GM20000 (cell line): ENCODE results near the gene CAT.

Source experiments
- DNase-seq: peaks from one replicate; pipeline ENCODE4 v3.0.0; 2012; ENCODE audit warnings: low spot score
- TF ChIP-seq, protein P1 (sequence below): IDR thresholded peaks from 2 replicates; pipeline ENCODE4 v1.5.1; 2012; ENCODE audit warnings: mild to moderate bottlenecking, control low read depth; ENCODE audit errors: extremely low read depth, missing control alignments

Gene CAT

DNA sequence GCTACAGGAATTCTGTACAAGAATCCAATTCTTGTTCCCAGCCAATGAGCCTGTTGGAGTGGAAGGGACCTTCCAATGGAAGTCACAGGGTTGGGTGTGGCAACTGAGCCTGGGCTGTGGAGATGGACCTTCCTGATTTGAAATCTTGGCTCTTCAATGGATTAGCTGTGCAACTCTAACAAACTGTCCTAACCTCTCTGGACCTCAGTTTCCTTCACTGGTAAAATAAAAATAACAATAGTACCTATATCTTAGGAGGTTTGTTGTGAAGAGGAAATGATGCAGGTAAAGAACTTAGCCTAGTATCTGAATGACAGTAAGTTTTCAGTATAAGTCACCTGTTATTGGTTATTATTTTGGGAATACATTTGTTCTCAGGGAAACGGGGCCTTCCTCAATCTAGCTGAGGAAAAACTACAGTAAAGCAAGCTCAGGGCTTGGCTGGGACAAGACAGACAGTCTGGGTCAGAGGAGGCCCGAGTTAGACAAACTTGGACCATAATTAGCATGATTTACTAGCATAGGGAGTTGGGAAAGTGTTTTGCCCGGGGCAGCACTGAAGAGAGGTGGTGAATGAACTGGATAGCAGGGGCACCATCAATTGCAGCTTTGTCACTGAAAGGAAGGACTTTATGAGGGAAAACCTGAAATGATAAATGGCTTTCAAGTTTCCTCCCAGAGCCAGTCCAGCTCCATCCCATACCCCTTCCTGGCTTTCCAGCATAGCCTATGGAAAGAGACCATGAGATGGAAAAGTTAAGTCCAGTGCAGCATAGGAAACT is 61.2 kb downstream of the CAT start:
- no peak for DNase-seq
- TF ChIP-seq, protein P1, sequence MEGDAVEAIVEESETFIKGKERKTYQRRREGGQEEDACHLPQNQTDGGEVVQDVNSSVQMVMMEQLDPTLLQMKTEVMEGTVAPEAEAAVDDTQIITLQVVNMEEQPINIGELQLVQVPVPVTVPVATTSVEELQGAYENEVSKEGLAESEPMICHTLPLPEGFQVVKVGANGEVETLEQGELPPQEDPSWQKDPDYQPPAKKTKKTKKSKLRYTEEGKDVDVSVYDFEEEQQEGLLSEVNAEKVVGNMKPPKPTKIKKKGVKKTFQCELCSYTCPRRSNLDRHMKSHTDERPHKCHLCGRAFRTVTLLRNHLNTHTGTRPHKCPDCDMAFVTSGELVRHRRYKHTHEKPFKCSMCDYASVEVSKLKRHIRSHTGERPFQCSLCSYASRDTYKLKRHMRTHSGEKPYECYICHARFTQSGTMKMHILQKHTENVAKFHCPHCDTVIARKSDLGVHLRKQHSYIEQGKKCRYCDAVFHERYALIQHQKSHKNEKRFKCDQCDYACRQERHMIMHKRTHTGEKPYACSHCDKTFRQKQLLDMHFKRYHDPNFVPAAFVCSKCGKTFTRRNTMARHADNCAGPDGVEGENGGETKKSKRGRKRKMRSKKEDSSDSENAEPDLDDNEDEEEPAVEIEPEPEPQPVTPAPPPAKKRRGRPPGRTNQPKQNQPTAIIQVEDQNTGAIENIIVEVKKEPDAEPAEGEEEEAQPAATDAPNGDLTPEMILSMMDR: no peak

DNA sequence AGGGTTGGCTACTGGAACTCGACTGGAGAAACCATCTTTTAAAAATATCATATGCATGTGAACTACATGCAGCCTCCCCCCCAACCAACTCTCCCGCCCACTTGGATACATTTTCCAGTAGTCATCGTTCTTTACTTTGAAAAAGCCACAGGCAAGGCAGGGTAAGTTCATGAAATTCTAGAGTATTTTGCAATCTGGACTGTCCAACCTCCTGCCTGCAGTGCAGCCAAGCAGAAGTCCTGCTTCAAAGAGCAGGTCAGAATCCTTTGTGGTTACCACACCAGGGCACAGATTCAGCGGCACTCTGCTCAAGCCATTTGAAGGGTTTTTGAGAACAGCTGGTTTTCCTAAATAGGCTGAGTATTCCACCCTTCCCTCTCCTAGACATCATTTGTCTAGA is 62.8 kb downstream of the CAT start:
- no peak for DNase-seq
- TF ChIP-seq, protein P1: no peak

DNA sequence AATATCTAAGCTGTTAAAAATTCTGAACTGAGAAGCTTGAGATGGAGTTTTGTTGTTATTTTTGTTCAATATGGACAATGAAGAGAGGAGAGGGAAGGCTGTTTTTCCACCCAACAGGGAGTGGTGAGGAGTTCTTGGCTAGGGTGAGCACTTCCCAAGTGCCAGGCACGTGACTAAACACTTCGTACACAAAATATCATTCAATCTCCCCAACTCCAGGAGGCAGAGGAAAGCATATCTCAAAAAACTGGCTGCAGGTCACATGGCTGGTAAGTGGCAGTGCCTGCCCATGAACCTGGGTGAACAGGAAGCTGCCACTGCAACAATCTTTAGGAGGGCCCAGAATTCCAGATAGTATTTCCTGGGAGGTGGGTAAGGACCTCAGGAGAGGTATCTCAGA is 63.2 kb downstream of the CAT start:
- TF ChIP-seq, protein P1: no peak
- no peak for DNase-seq

DNA sequence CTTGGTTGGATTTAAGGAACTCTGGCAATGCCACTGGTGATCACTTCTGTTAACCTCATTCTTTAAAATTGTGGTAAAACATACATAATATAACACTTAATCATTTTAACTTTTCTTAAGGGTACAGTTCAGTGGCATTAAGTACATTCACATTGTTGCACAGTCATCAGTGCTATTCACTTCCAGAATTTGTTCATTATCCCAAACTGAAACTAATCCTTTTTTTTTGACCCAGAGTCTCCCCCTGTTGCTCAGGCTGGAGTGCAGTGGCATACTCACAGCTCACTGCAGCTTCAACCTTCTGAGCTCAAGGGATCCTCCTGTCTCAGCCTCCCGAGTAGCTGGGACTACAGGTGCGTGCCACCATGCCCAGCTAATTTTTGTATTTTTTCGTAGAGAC is 64.2 kb downstream of the CAT start:
- TF ChIP-seq, protein P1: no peak
- no peak for DNase-seq

DNA sequence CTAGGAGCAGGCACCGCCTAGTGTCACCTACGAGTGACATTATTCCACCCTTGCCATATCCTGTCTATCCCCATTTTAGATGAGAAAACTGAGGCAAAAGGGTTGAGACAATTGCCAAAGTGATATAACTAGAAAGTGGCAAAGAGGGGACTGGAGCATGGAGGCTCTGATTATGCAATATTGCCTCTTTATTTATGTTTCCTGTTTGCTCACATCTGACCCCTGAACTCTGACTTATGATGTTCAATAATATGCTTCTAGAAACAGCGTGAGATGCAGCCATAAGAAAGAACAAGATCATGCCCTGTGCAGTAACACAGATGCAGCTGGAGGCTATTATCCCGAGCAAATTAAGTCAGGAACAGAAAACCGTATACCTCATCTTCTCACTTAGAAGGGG is 67.1 kb downstream of the CAT start:
- DNase-seq: no peak
- TF ChIP-seq, protein P1: no peak

DNA sequence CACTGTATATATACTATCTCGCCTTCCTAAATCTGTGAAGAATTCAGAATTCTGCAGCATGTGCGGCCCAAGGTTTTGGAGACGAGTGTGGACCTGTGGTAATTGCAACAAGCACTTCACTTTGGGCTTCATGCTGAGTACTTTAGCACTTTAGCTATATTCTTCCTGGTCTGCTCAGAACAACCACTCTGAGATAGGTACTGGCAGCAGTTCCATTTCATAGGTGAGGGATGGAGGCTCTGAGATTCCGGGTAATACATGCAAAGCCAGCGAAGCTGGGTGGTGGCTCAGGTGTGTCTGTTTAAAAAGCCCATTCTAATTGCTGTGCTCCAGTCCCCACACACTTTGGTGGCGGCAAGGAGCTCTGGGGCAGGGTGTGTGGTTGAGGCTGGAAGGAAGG is 68.4 kb downstream of the CAT start:
- no peak for DNase-seq
- TF ChIP-seq, protein P1: no peak

DNA sequence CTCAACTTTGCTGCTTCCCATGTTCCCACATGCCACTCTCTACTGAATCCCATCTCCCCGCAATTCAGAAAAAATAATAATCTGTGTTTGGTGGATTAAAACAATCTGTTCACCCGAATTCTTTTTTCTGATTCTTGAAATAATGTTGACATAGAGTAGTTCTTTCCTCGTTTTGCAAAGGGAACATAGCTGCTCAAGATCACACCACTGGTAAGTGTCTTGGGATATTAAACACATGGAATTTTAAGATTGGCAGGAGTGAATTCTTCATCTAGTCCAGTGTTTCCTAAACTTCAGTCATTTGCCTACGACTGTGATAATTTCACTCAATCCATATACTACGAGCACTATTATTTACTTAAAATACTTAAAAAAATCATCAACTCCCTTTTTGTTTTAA is 68.9 kb downstream of the CAT start:
- TF ChIP-seq, protein P1: no peak
- DNase-seq: no peak
